Measurements from ENCODE around the gene COL13A1.

- no peak for TF ChIP-seq ZFP3 (CRISPR knock-in tag; IDR thresholded peaks at IDR 0.05)
- no peak for TF ChIP-seq CSRNP3 (CRISPR knock-in tag; IDR thresholded peaks at IDR 0.05)
- no peak for TF ChIP-seq CSDC2 (CRISPR knock-in tag; IDR thresholded peaks at IDR 0.05)
- no peak for TF ChIP-seq TSHZ2 (CRISPR knock-in tag; IDR thresholded peaks at IDR 0.05)
- TF ChIP-seq RARB (CRISPR knock-in tag; IDR thresholded peaks at IDR 0.05) = no peak
- TF ChIP-seq ARNTL (CRISPR knock-in tag; IDR thresholded peaks at IDR 0.05; ENCODE audit: borderline replicate concordance, low read depth) = no peak
These were observed 88.5 kb downstream of the COL13A1 start for GRCh38 chr10:69890065-69890847.

All from SK-N-SH treated with all-trans-retinoic acid at 6 μM for 48 hours (cell line).